Measurements from ENCODE around the gene ZNF488. TPM values are rescaled to one million over a fixed set of nuclear protein-coding genes. Genes with fewer than 3 reads are reported as not detected.

Gene ZNF488
- total and polyA plus RNA-seq, 2 donors (not counting 1 experiment from before 2014, with no cell fraction given), result 0.07 TPM; not detected in 1

- no peak overlapping the region for H3K27ac ChIP-seq (ENCODE audit: insufficient read depth, low read length)
- H3K79me2 ChIP-seq (ENCODE audit: control insufficient read depth, insufficient read depth, low read length), result no peaks in the 10 kb centered on the region
- no peak for TF ChIP-seq EZH2 (IDR thresholded peaks at IDR 0.05; ENCODE audit: low read length, missing control alignments)
- no peak for TF ChIP-seq CTCF (conservative IDR thresholded peaks at IDR 0.05 in 1 of 2, IDR thresholded peaks at IDR 0.05 in 1 of 2; ENCODE audit: low read depth in 1 of 2, low read length in 2 of 2)
- H3K36me3 ChIP-seq (ENCODE audit: control insufficient read depth, insufficient read depth, low read length), result no peaks in the 10 kb centered on the region
- H3K9me3 ChIP-seq (ENCODE audit: control insufficient read depth, insufficient read depth, low read depth, low read length), result no peaks in the 10 kb centered on the region
- no peaks in the 10 kb centered on the region for H3K4me1 ChIP-seq (ENCODE audit: control insufficient read depth, extremely low read depth, insufficient read depth, low read length)
- no peak overlapping the region for H3K4me3 ChIP-seq (replicated peaks in 1 of 4; ENCODE audit: control extremely low read depth in 1 of 4, insufficient read depth in 1 of 4, low read depth in 3 of 4, low read length in 4 of 4)
- H4K20me1 ChIP-seq (ENCODE audit: control insufficient read depth, extremely low read depth, insufficient read depth, low read length), result no peaks in the 10 kb centered on the region
- H3K27me3 ChIP-seq (ENCODE audit: control insufficient read depth, insufficient read depth, low read length), result no peaks in the 10 kb centered on the region
- H3K4me2 ChIP-seq (ENCODE audit: extremely low read depth, insufficient read depth, low read length), result no peak overlapping the region
- no peak overlapping the region for H2AFZ ChIP-seq (ENCODE audit: low read length)
- no peak overlapping the region for H3K9ac ChIP-seq (ENCODE audit: insufficient read depth, low read length)
- DNase-seq (ENCODE audit: low read depth in 2 of 2), result peak in 1 of 2 donors; percentile 31
These were observed 37.4 kb downstream of the ZNF488 start for GRCh38 chr10:47346581-47347302.

GRCh38 chr10:47344996-47345870, 38.9 kb downstream of the ZNF488 start:
- no peak overlapping the region for H3K4me2 ChIP-seq (ENCODE audit: extremely low read depth, insufficient read depth, low read length)
- H3K4me1 ChIP-seq (ENCODE audit: control insufficient read depth, extremely low read depth, insufficient read depth, low read length), result no peaks in the 10 kb centered on the region
- no peak overlapping the region for H3K9ac ChIP-seq (ENCODE audit: insufficient read depth, low read length)
- no peaks in the 10 kb centered on the region for H4K20me1 ChIP-seq (ENCODE audit: control insufficient read depth, extremely low read depth, insufficient read depth, low read length)
- DNase-seq (ENCODE audit: low read depth in 2 of 2), result no peak
- no peak overlapping the region for H3K4me3 ChIP-seq (replicated peaks in 1 of 4; ENCODE audit: control extremely low read depth in 1 of 4, insufficient read depth in 1 of 4, low read depth in 3 of 4, low read length in 4 of 4)
- no peaks in the 10 kb centered on the region for H3K36me3 ChIP-seq (ENCODE audit: control insufficient read depth, insufficient read depth, low read length)
- H3K27me3 ChIP-seq (ENCODE audit: control insufficient read depth, insufficient read depth, low read length), result no peaks in the 10 kb centered on the region
- H3K9me3 ChIP-seq (ENCODE audit: control insufficient read depth, insufficient read depth, low read depth, low read length), result no peaks in the 10 kb centered on the region
- no peak overlapping the region for H2AFZ ChIP-seq (ENCODE audit: low read length)
- no peak for TF ChIP-seq CTCF (conservative IDR thresholded peaks at IDR 0.05 in 1 of 2, IDR thresholded peaks at IDR 0.05 in 1 of 2; ENCODE audit: low read depth in 1 of 2, low read length in 2 of 2)
- TF ChIP-seq EZH2 (IDR thresholded peaks at IDR 0.05; ENCODE audit: low read length, missing control alignments), result no peak
- H3K27ac ChIP-seq (ENCODE audit: insufficient read depth, low read length), result no peak overlapping the region
- no peaks in the 10 kb centered on the region for H3K79me2 ChIP-seq (ENCODE audit: control insufficient read depth, insufficient read depth, low read length)

- no peak overlapping the region for H2AFZ ChIP-seq (ENCODE audit: low read length)
- no peak for TF ChIP-seq EZH2 (IDR thresholded peaks at IDR 0.05; ENCODE audit: low read length, missing control alignments)
- TF ChIP-seq CTCF (conservative IDR thresholded peaks at IDR 0.05 in 1 of 2, IDR thresholded peaks at IDR 0.05 in 1 of 2; ENCODE audit: low read depth in 1 of 2, low read length in 2 of 2), result peak; percentile 92 to 96
These were observed 43.4 kb downstream of the ZNF488 start for GRCh38 chr10:47340608-47341170.

More at GRCh38 chr10:47340608-47341170, 43.4 kb downstream of the ZNF488 start:
- H3K9ac ChIP-seq (ENCODE audit: insufficient read depth, low read length), result no peak overlapping the region
- no peaks in the 10 kb centered on the region for H3K36me3 ChIP-seq (ENCODE audit: control insufficient read depth, insufficient read depth, low read length)
- no peak overlapping the region for H3K4me2 ChIP-seq (ENCODE audit: extremely low read depth, insufficient read depth, low read length)
- no peaks in the 10 kb centered on the region for H3K79me2 ChIP-seq (ENCODE audit: control insufficient read depth, insufficient read depth, low read length)
- no peaks in the 10 kb centered on the region for H4K20me1 ChIP-seq (ENCODE audit: control insufficient read depth, extremely low read depth, insufficient read depth, low read length)
- no peaks in the 10 kb centered on the region for H3K9me3 ChIP-seq (ENCODE audit: control insufficient read depth, insufficient read depth, low read depth, low read length)
- no peak overlapping the region for H3K27ac ChIP-seq (ENCODE audit: insufficient read depth, low read length)
- H3K4me3 ChIP-seq (replicated peaks in 1 of 4; ENCODE audit: control extremely low read depth in 1 of 4, insufficient read depth in 1 of 4, low read depth in 3 of 4, low read length in 4 of 4), result no peak overlapping the region
- DNase-seq (ENCODE audit: low read depth in 2 of 2), result peak; percentile 19 to 53
- no peaks in the 10 kb centered on the region for H3K4me1 ChIP-seq (ENCODE audit: control insufficient read depth, extremely low read depth, insufficient read depth, low read length)
- no peaks in the 10 kb centered on the region for H3K27me3 ChIP-seq (ENCODE audit: control insufficient read depth, insufficient read depth, low read length)
